KOPT-K1 (cell line): Measurements from ENCODE around the gene ACOT7.
"Not testable (repeated sequence)": the region's sequence is repeated elsewhere in the genome, so short reads cannot be mapped to it uniquely, and the experiment has no call there.

Experiments used
- H3K27ac ChIP-seq: fragments of 200-600 bp; sonication (generic); 2 replicates; pipeline ENCODE4 v1.5.1; 2016; ENCODE audit warnings: antibody characterized with exemption, mild to moderate bottlenecking, low read depth, low read length; ENCODE audit not compliant: poor library complexity, severe bottlenecking
- H3K36me3 ChIP-seq: fragments of 200-600 bp; sonication (generic); 2 replicates; pipeline ENCODE4 v1.5.1; 2017; ENCODE audit warnings: antibody characterized with exemption, mild to moderate bottlenecking, low read length, moderate library complexity; ENCODE audit not compliant: insufficient read depth
- H3K9me3 ChIP-seq: fragments of 200-600 bp; sonication (generic); 2 replicates; pipeline ENCODE4 v1.5.1; 2017; ENCODE audit warnings: antibody characterized with exemption, low read length, mild to moderate bottlenecking; ENCODE audit not compliant: insufficient read depth, poor library complexity, severe bottlenecking

ACOT7 gene

GRCh38 chr1:6310116-6310848 lies 83.3 kb downstream of the ACOT7 start:
- no peak overlapping the region for H3K27ac ChIP-seq
- peaks cover 8% of the 10 kb centered on the region for H3K9me3 ChIP-seq
- peaks cover 62% of the 10 kb centered on the region for H3K36me3 ChIP-seq

DNA sequence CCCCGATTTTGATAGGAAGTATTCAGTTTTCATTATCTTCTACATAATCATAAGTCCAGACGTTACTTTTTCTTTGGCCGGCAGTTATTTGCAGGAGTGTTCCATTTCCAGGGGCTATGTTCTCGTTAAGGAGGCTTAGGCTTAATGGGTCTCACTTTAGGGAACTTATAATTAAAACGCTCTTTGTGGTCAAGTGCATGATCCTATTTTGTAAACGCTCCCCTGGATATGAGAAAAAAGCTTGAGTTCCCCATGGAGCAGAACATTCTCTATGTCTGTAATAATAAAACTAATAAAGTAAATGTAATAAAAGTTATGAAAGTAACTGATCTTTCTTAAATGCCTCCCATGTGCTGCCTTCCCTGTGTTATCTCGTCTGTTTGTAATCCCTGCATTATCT lies 84.0 kb downstream of the ACOT7 start:
- Histone ChIP-seq H3K9me3 (peaks cover 8% of the 10 kb centered on the region), H3K36me3 (peaks cover 55% of the 10 kb centered on the region), H3K27ac (no peak overlapping the region)

GRCh38 chr1:6308449-6308848 lies 85.1 kb downstream of the ACOT7 start:
- Histone ChIP-seq H3K27ac (no peak overlapping the region), H3K9me3 (peaks cover 8% of the 10 kb centered on the region), H3K36me3 (peaks cover 51% of the 10 kb centered on the region)

DNA sequence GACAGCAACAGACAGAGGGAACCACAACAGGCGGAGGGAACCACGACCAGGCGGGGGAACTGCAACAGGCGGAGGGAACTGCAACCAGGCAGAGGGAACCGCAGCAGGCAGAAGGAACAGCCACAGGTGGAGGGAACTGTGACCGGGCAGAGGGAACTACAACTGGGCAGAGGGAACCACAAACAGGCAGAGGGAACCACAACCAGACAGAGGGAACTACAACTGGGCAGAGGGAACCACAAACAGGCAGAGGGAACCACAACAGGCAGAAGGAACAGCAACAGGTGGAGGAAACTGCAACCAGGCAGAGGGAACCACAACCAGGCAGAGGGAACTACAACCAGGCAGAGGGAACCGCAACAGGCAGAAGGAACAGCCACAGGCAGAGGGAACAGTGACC lies 85.9 kb downstream of the ACOT7 start:
- Histone ChIP-seq H3K36me3 (peaks cover 54% of the 10 kb centered on the region), H3K27ac (peak overlapping the region; percentile 22)
- not testable (repeated sequence) for H3K9me3 ChIP-seq

- H3K27ac ChIP-seq = peak overlapping the region; percentile 22
- H3K36me3 ChIP-seq = peaks cover 56% of the 10 kb centered on the region
Observed at GRCh38 chr1:6307099-6307498, 86.5 kb downstream of the ACOT7 start.

DNA sequence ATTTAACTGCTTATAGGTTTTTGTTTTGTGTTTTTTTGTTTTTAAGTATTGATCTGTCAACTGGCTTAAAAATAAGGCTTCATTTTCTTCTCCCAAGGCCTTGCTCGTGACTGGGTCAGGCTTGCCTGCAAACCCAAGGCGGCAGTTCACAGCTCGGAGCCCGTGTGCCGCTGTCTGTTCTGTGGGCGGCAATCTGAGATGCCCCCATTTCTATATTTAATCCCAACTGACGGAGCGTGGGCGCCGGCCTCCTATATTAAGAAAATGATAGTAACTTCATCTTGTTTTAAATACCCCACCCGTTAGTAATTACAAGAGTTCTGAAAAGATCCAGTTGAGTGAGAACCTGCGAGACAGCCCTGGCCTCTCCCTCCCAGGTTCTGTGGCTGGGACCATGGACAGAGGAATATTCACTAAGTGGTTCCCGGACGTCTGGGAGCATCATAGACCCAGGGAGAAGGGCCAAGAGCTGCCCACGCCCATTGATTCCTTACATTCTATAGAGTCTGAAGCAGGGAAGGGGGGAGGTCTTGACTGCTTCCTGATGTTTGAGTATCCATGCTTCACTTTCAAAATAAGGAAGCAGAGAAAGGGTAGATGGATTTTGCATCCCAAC lies 90.1 kb downstream of the ACOT7 start:
- H3K9me3 ChIP-seq = peaks cover 6% of the 10 kb centered on the region
- peaks cover 50% of the 10 kb centered on the region; the same call in 1 of the 2 replicates for H3K36me3 ChIP-seq
- no peak overlapping the region for H3K27ac ChIP-seq

More at GRCh38 chr1:6307099-6307498, 86.5 kb downstream of the ACOT7 start:
- peaks cover 8% of the 10 kb centered on the region for H3K9me3 ChIP-seq

GRCh38 chr1:6302568-6302967 lies 91.0 kb downstream of the ACOT7 start:
- H3K36me3 ChIP-seq = peaks cover 48% of the 10 kb centered on the region; the same call in 1 of the 2 replicates
- no peaks in the 10 kb centered on the region for H3K9me3 ChIP-seq
- no peak overlapping the region for H3K27ac ChIP-seq

DNA sequence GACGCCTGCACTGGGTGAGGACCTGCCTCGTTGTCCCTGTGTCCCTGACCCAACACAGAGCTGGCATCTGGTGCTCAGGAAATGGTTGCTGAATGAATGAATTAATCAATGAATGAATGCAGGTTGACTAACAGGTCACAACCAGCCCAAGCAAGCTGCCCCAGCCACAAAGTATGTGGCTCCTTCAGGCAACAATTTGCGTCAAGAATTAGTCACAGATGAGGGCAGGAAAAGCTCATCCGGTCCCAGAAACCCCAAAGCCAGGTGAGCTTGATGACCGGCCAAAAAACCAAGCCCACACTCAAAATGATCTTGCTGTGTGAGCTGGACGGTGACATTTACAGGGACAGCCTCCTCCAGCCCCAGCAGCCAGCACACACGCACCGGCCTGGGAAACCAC lies 92.0 kb downstream of the ACOT7 start:
- Histone ChIP-seq H3K36me3 (peaks cover 37% of the 10 kb centered on the region; the same call in 1 of the 2 replicates), H3K27ac (no peak overlapping the region), H3K9me3 (no peaks in the 10 kb centered on the region)

GRCh38 chr1:6300342-6301048 lies 93.1 kb downstream of the ACOT7 start:
- Histone ChIP-seq H3K9me3 (no peaks in the 10 kb centered on the region), H3K36me3 (peaks cover 34% of the 10 kb centered on the region; the same call in 1 of the 2 replicates), H3K27ac (no peak overlapping the region)

- Histone ChIP-seq H3K9me3 (no peaks in the 10 kb centered on the region), H3K27ac (no peak overlapping the region), H3K36me3 (peaks cover 37% of the 10 kb centered on the region; the same call in 1 of the 2 replicates)
Observed at GRCh38 chr1:6299557-6300165, 93.9 kb downstream of the ACOT7 start.

- Histone ChIP-seq H3K27ac (no peak overlapping the region), H3K36me3 (peaks cover 42% of the 10 kb centered on the region), H3K9me3 (no peaks in the 10 kb centered on the region)
Observed at GRCh38 chr1:6298940-6299465, 94.6 kb downstream of the ACOT7 start.

- no peaks in the 10 kb centered on the region for H3K9me3 ChIP-seq
- H3K27ac ChIP-seq = no peak overlapping the region
- peaks cover 43% of the 10 kb centered on the region for H3K36me3 ChIP-seq
Observed at GRCh38 chr1:6298530-6298929, 95.0 kb downstream of the ACOT7 start.

- Histone ChIP-seq H3K9me3 (no peaks in the 10 kb centered on the region), H3K36me3 (peaks cover 55% of the 10 kb centered on the region), H3K27ac (no peak overlapping the region)
Observed at GRCh38 chr1:6295910-6296309, 97.7 kb downstream of the ACOT7 start.

- Histone ChIP-seq H3K9me3 (no peaks in the 10 kb centered on the region), H3K36me3 (peaks cover 57% of the 10 kb centered on the region), H3K27ac (peak overlapping the region; percentile 40)
Observed at GRCh38 chr1:6294890-6295556, 98.5 kb downstream of the ACOT7 start.
